ENCODE results near the gene SCGB3A1. TPM values are rescaled to one million over a fixed set of nuclear protein-coding genes. Genes with fewer than 3 reads are reported as not detected.

Gene SCGB3A1
- total RNA-seq, result not detected in 2 replicates

DNA sequence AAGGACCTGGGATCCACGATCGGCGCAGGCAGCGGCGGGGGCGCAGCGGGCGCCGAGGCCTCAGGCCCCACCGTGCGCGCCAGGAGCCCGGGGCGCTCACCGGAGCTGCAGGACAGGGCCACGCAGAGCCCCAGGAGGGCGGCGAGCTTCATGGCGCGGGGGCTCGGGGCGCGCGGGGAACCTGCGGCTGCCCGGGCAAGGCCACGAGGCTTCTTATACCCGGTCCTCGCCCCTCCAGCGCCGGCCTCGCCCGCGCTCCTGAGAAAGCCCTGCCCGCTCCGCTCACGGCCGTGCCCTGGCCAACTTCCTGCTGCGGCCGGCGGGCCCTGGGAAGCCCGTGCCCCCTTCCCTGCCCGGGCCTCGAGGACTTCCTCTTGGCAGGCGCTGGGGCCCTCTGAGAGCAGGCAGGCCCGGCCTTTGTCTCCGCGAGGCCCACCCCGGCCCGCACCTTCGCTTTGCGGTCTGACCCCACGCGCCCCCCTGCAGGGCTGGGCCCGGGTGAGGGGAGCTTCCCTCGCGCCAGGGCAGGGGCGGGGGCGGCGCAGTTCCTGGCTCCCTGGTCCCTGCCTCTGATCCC lies at the start of gene SCGB3A1:
Gene SCGB3A1, minus strand, starts transcription at position 189 of the 577 bp plus-strand sequence. Its CDS starts 37 bp downstream, at position 152.
- Mint-ChIP-seq H3K4me1 (peaks cover 2% of the 10 kb centered on the region), H3K27ac (no peak within 1 kb of the TSS), H3K9me3 (no peaks in the 10 kb centered on the region), H3K27me3 (peaks cover 41% of the 10 kb centered on the region), H3K36me3 (ENCODE audit: low read depth) (no peaks in the 10 kb centered on the region), H3K4me3 (no peak within 1 kb of the TSS)
- no peak for DNase-seq
- intact Hi-C loops (cut with micrococcal nuclease), result no loop called here

DNA sequence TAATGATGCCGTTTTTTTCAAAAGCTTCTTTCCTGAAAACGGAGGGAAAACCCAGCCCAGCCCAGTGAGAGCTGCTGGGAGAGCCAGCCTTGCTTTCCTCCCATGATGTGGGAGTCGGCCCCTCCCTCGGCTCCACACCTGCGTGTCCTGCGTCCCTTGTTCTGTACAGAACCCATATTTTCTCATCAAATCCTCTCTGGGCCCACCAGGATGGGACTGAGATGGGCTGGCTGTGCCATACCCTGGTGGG lies 49.2 kb upstream of the SCGB3A1 start:
- Mint-ChIP-seq H3K4me3 (no peak overlapping the region), H3K36me3 (ENCODE audit: low read depth) (no peaks in the 10 kb centered on the region), H3K9me3 (no peaks in the 10 kb centered on the region), H3K27ac (no peak overlapping the region), H3K4me1 (no peaks in the 10 kb centered on the region), H3K27me3 (peaks cover 3% of the 10 kb centered on the region)
- intact Hi-C loops (cut with micrococcal nuclease), result no loop called here
- DNase-seq, result no peak

GRCh38 chr5:180639741-180640610 lies 48.7 kb upstream of the SCGB3A1 start:
- DNase-seq, result no peak
- Mint-ChIP-seq H3K36me3 (ENCODE audit: low read depth) (no peaks in the 10 kb centered on the region), H3K4me3 (no peak overlapping the region), H3K27me3 (peaks cover 2% of the 10 kb centered on the region), H3K9me3 (no peaks in the 10 kb centered on the region), H3K27ac (no peak overlapping the region), H3K4me1 (no peaks in the 10 kb centered on the region)
- intact Hi-C loops (cut with micrococcal nuclease), result no loop called here

DNA sequence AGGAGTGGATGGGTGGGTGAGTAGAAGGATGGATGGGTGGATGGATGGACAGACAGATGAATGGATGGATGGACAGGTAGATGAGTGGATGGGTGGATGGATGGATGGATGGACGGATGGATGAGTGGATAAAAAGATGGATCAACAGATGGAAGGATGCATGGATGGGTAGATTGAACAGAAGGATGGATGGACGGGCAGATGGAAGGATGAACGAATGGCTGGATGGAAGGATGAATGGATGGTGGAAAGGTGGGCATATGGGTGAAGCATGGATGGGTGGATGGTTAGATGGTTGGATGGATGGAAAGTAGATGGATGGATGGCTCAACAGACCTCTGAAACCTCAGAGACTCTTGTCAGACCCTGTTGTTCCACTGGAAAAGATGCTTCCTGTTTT lies 48.0 kb upstream of the SCGB3A1 start:
- Mint-ChIP-seq H3K9me3 (no peaks in the 10 kb centered on the region), H3K4me3 (no peak overlapping the region), H3K27me3 (peaks cover 2% of the 10 kb centered on the region), H3K4me1 (no peaks in the 10 kb centered on the region), H3K27ac (no peak overlapping the region), H3K36me3 (ENCODE audit: low read depth) (no peaks in the 10 kb centered on the region)
- intact Hi-C loops (cut with micrococcal nuclease), result no loop called here
- DNase-seq, result no peak

GRCh38 chr5:180637962-180638680 lies 46.8 kb upstream of the SCGB3A1 start:
- H3K9me3 Mint-ChIP-seq, result no peaks in the 10 kb centered on the region
- no peaks in the 10 kb centered on the region for H3K4me1 Mint-ChIP-seq
- no peak overlapping the region for H3K27ac Mint-ChIP-seq
- H3K36me3 Mint-ChIP-seq (ENCODE audit: low read depth), result no peaks in the 10 kb centered on the region
- no peaks in the 10 kb centered on the region for H3K27me3 Mint-ChIP-seq
- intact Hi-C loops (cut with micrococcal nuclease), result no loop called here
- no peak overlapping the region for H3K4me3 Mint-ChIP-seq
- no peak for DNase-seq

- Mint-ChIP-seq H3K27me3 (no peaks in the 10 kb centered on the region), H3K36me3 (ENCODE audit: low read depth) (no peaks in the 10 kb centered on the region), H3K4me1 (no peaks in the 10 kb centered on the region), H3K27ac (no peak overlapping the region), H3K9me3 (no peaks in the 10 kb centered on the region), H3K4me3 (no peak overlapping the region)
- no peak for DNase-seq
- intact Hi-C loops (cut with micrococcal nuclease), result no loop called here
Measured at GRCh38 chr5:180636403-180637075, 45.2 kb upstream of the SCGB3A1 start.

- H3K4me3 Mint-ChIP-seq, result no peak overlapping the region
- H3K4me1 Mint-ChIP-seq, result no peaks in the 10 kb centered on the region
- H3K27me3 Mint-ChIP-seq, result no peaks in the 10 kb centered on the region
- H3K9me3 Mint-ChIP-seq, result no peaks in the 10 kb centered on the region
- intact Hi-C loops (cut with micrococcal nuclease), result no loop called here
- no peak for DNase-seq
- H3K27ac Mint-ChIP-seq, result no peak overlapping the region
- no peaks in the 10 kb centered on the region for H3K36me3 Mint-ChIP-seq (ENCODE audit: low read depth)
Measured at GRCh38 chr5:180636016-180636402, 44.7 kb upstream of the SCGB3A1 start.

GRCh38 chr5:180633283-180634177 lies 42.2 kb upstream of the SCGB3A1 start:
- Mint-ChIP-seq H3K27me3 (no peaks in the 10 kb centered on the region), H3K9me3 (no peaks in the 10 kb centered on the region)
- intact Hi-C loops (cut with micrococcal nuclease), result no loop called here

DNA sequence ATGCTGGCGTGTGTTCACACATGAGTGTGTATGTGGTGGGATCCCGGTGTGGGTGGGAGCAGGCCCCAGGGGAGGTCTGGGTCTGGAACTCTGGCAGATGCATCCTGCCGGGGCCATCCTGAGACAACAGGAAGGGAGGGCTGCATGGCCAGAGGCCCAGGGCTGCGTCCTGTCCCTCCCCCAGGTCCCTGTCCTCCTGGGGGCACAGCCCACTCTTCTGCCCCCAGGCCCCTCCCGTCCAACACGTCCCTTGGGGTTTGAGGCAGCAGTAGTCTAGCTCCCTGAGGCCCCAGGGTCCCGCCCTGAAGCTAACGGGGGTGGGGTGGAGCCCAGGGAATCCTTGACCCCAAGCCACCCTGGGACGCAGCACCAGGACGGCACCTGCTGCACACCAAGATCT lies 41.5 kb upstream of the SCGB3A1 start:
- Mint-ChIP-seq H3K27ac (no peak overlapping the region), H3K36me3 (ENCODE audit: low read depth) (no peaks in the 10 kb centered on the region), H3K4me3 (no peak overlapping the region), H3K9me3 (no peaks in the 10 kb centered on the region), H3K4me1 (no peaks in the 10 kb centered on the region), H3K27me3 (no peaks in the 10 kb centered on the region)
- intact Hi-C loops (cut with micrococcal nuclease), result no loop called here
- DNase-seq, result no peak

More at GRCh38 chr5:180633283-180634177, 42.2 kb upstream of the SCGB3A1 start:
- no peaks in the 10 kb centered on the region for H3K36me3 Mint-ChIP-seq (ENCODE audit: low read depth)
- no peaks in the 10 kb centered on the region for H3K4me1 Mint-ChIP-seq
- DNase-seq, result no peak
- H3K27ac Mint-ChIP-seq, result no peak overlapping the region
- H3K4me3 Mint-ChIP-seq, result no peak overlapping the region

GRCh38 chr5:180631549-180632383 lies 40.5 kb upstream of the SCGB3A1 start:
- no peak for DNase-seq
- H3K4me1 Mint-ChIP-seq, result no peaks in the 10 kb centered on the region
- H3K27me3 Mint-ChIP-seq, result no peaks in the 10 kb centered on the region
- H3K36me3 Mint-ChIP-seq (ENCODE audit: low read depth), result no peaks in the 10 kb centered on the region
- no peak overlapping the region for H3K4me3 Mint-ChIP-seq
- intact Hi-C loops (cut with micrococcal nuclease), result no loop called here
- no peaks in the 10 kb centered on the region for H3K9me3 Mint-ChIP-seq
- no peak overlapping the region for H3K27ac Mint-ChIP-seq

GRCh38 chr5:180630426-180630825 lies 39.1 kb upstream of the SCGB3A1 start:
- H3K9me3 Mint-ChIP-seq, result no peaks in the 10 kb centered on the region
- no peaks in the 10 kb centered on the region for H3K4me1 Mint-ChIP-seq
- no peak for DNase-seq
- intact Hi-C loops (cut with micrococcal nuclease), result no loop called here
- H3K4me3 Mint-ChIP-seq, result no peak overlapping the region
- H3K27ac Mint-ChIP-seq, result no peak overlapping the region
- H3K36me3 Mint-ChIP-seq (ENCODE audit: low read depth), result no peaks in the 10 kb centered on the region
- no peaks in the 10 kb centered on the region for H3K27me3 Mint-ChIP-seq

DNA sequence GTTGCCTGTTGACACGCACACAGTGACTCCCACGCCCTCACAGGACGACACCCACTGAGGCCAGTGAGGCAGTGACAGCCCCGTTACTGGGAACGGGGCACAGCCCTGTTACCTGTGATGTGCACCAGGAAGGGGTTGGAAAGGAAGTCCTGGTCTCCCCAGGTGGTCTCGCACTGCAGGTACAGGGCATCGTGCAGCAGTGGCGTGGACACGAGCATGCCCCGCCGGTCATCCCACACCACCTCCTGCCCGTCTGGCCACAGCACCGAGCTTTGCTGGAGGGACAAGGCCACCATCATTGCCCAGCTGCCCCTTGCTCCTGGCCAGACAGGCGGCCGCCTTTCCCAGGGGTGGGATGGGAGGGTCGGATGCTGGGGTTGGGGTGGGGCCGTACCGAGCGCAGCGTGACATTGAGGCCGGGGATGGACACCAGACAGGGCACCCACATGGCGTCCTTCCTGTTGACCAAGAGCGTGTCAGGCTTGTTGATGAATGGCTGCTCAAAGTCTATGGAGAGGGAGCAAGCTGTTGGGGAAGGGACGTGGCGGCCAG lies 38.6 kb upstream of the SCGB3A1 start:
- Mint-ChIP-seq H3K27me3 (no peaks in the 10 kb centered on the region), H3K36me3 (ENCODE audit: low read depth) (no peaks in the 10 kb centered on the region), H3K27ac (no peak overlapping the region), H3K4me3 (no peak overlapping the region), H3K4me1 (no peaks in the 10 kb centered on the region), H3K9me3 (no peaks in the 10 kb centered on the region)
- intact Hi-C loops (cut with micrococcal nuclease), result no loop called here
- no peak for DNase-seq
